ENCODE results near the gene EFL1. TPM values are rescaled to one million over a fixed set of nuclear protein-coding genes. Genes with fewer than 3 reads are reported as not detected.

EFL1 gene
- polyA plus RNA-seq, 1 of the 3 experiments (the other 2 are of a cell fraction), result 12.3 TPM

- no peaks in the 10 kb centered on the region; a peak in 1 of 4 replicates for H3K4me1 ChIP-seq (ENCODE audit: control insufficient read depth in 1 of 2, insufficient read depth in 2 of 2, low read depth in 1 of 2, low read length in 1 of 2)
- no peak overlapping the region for H3K9ac ChIP-seq
- no peak overlapping the region for H3K4me2 ChIP-seq
- 69% methylated on average over 8 of the region's 8 CpGs for WGBS (ENCODE audit: low lambda C conversion rate)
- H2AFZ ChIP-seq (ENCODE audit: low read depth), result no peak overlapping the region
- H3K79me2 ChIP-seq (ENCODE audit: insufficient read depth), result no peaks in the 10 kb centered on the region
- ChIA-PET CTCF (interaction anchor here (1.0 to 1.1 kb wide), 2 partner anchors 19 to 51 kb away, joined by 3 to 4 read pairs; no protein-coding TSS in a partner anchor), POLR2A (no interaction called here)
- no peak for DNase-seq
- no peaks in the 10 kb centered on the region for H3K9me3 ChIP-seq
- TF ChIP-seq REST (IDR thresholded peaks at IDR 0.05; ENCODE audit: low read depth, low read length) (no peak), TCF12 (IDR thresholded peaks at IDR 0.05) (peak; percentile 79), JUND (IDR thresholded peaks at IDR 0.05) (peak; percentile 77), RCOR1 (IDR thresholded peaks at IDR 0.05; ENCODE audit: low read length) (no peak), FOXM1 (IDR thresholded peaks at IDR 0.05; ENCODE audit: low read depth) (no peak), EZH2phosphoT487 (IDR thresholded peaks at IDR 0.05; ENCODE audit: borderline replicate concordance, low read depth) (no peak), RAD21 (IDR thresholded peaks at IDR 0.05; ENCODE audit: low read length) (no peak), GABPA (IDR thresholded peaks at IDR 0.05; ENCODE audit: low read depth) (no peak), GATA2 (CRISPR knock-in tag; IDR thresholded peaks at IDR 0.05) (no peak), MAX (IDR thresholded peaks at IDR 0.05; ENCODE audit: low read depth) (peak; percentile 70; the same call in 1 of the 2 replicates), TEAD4 (IDR thresholded peaks at IDR 0.05; ENCODE audit: borderline replicate concordance, insufficient read depth) (peak; percentile 49; the same call in 1 of the 2 replicates), FOSL2 (IDR thresholded peaks at IDR 0.05; ENCODE audit: borderline replicate concordance, low read depth) (peak; percentile 89), RFX5 (IDR thresholded peaks at IDR 0.05; ENCODE audit: low read length) (no peak), YY1 (IDR thresholded peaks at IDR 0.05; ENCODE audit: low read depth) (no peak), PBX3 (IDR thresholded peaks at IDR 0.05) (peak; percentile 67), SMC3 (IDR thresholded peaks at IDR 0.05; ENCODE audit: low read depth, low read length) (no peak), RXRA (IDR thresholded peaks at IDR 0.05; ENCODE audit: borderline replicate concordance, low read depth) (0 out of 2 replicates have a peak, but pooled peaks have one; percentile 23), EP300 (IDR thresholded peaks at IDR 0.05; ENCODE audit: borderline replicate concordance in 1 of 2, low read depth in 1 of 2, low read length in 1 of 2) (peak in 1 of 2 experiments; percentile 46; a peak in 1 of 4 replicates)
- TF ChIP-seq, protein P1, sequence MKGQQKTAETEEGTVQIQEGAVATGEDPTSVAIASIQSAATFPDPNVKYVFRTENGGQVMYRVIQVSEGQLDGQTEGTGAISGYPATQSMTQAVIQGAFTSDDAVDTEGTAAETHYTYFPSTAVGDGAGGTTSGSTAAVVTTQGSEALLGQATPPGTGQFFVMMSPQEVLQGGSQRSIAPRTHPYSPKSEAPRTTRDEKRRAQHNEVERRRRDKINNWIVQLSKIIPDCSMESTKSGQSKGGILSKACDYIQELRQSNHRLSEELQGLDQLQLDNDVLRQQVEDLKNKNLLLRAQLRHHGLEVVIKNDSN (IDR thresholded peaks at IDR 0.05; ENCODE audit: borderline replicate concordance, low read depth), result 0 out of 2 replicates have a peak, but pooled peaks have one; percentile 33
- TF ChIP-seq, protein P2, sequence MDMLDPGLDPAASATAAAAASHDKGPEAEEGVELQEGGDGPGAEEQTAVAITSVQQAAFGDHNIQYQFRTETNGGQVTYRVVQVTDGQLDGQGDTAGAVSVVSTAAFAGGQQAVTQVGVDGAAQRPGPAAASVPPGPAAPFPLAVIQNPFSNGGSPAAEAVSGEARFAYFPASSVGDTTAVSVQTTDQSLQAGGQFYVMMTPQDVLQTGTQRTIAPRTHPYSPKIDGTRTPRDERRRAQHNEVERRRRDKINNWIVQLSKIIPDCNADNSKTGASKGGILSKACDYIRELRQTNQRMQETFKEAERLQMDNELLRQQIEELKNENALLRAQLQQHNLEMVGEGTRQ (IDR thresholded peaks at IDR 0.05; ENCODE audit: borderline replicate concordance, low read depth, low read length), result no peak
- H3K36me3 ChIP-seq (replicated peaks in 1 of 2; ENCODE audit: control insufficient read depth in 1 of 2, insufficient read depth in 2 of 2, low read length in 1 of 2), result peaks cover 17 to 39% of the 10 kb centered on the region in 2 experiments
- no peaks in the 10 kb centered on the region for H4K20me1 ChIP-seq (ENCODE audit: insufficient read depth)
- no peaks in the 10 kb centered on the region for H3K9me2 ChIP-seq
- no peak overlapping the region for H3K4me3 ChIP-seq (ENCODE audit: low read depth in 2 of 2, low read length in 1 of 2)
- no peaks in the 10 kb centered on the region for H3K27me3 ChIP-seq (ENCODE audit: insufficient read depth)
- H3K27ac ChIP-seq (ENCODE audit: low read depth in 2 of 2, low read length in 1 of 2), result peak overlapping the region in 1 of 2 experiments; percentile 58; a peak in 2 of 4 replicates
- H3F3A ChIP-seq (replicated peaks; ENCODE audit: insufficient read depth), result peaks cover 20% of the 10 kb centered on the region
Observed at GRCh38 chr15:82146990-82147461, 115.5 kb downstream of the EFL1 start.
